BE2C (cell line): Measurements from ENCODE around the gene DIAPH3.

Experiments
- DNase-seq: peaks from one replicate; pipeline ENCODE4 v3.0.0-alpha.2; 2020
- H3K27me3 ChIP-seq: fragments of 250-450 bp; sonication (Bioruptor Pico); 2 replicates; pipeline ENCODE4 v1.5.1; 2020; ENCODE audit warnings: mild to moderate bottlenecking
- H3K36me3 ChIP-seq: fragments of 250-450 bp; sonication (Bioruptor Pico); 2 replicates; pipeline ENCODE4 v1.5.1; 2020; ENCODE audit warnings: mild to moderate bottlenecking
- H3K4me1 ChIP-seq: fragments of 250-450 bp; sonication (Bioruptor Pico); 2 replicates; pipeline ENCODE4 v1.5.1; 2020
- H3K4me3 ChIP-seq: 2 replicates; pipeline ENCODE4 v1.5.1; 2011; ENCODE audit warnings: low read depth, low read length
- H3K9me3 ChIP-seq: fragments of 250-450 bp; sonication (Bioruptor Pico); 2 replicates; pipeline ENCODE4 v1.5.1; 2020
- CTCF ChIP-seq: IDR thresholded peaks from 2 replicates; pipeline ENCODE4 v1.5.1; 2012; ENCODE audit warnings: mild to moderate bottlenecking, low read depth, low read length

DIAPH3 gene

GRCh38 chr13:60162096-60162495 lies 1.6 kb downstream of the DIAPH3 start:
- no peak for DNase-seq
- Histone ChIP-seq H3K36me3 (no peaks in the 10 kb centered on the region; the same call in 1 of the 2 replicates), H3K4me3 (peak overlapping the region; percentile 87; the same call in 1 of the 2 replicates), H3K9me3 (no peaks in the 10 kb centered on the region), H3K27me3 (no peaks in the 10 kb centered on the region), H3K4me1 (no peaks in the 10 kb centered on the region; the same call in 1 of the 2 replicates)
- no peak for TF ChIP-seq CTCF

GRCh38 chr13:60158321-60158801 lies 5.4 kb downstream of the DIAPH3 start:
- no peaks in the 10 kb centered on the region; the same call in none of the 2 replicates for H3K36me3 ChIP-seq
- DNase-seq, result no peak

GRCh38 chr13:60155978-60156377 lies 7.8 kb downstream of the DIAPH3 start:
- no peak for TF ChIP-seq CTCF
- no peaks in the 10 kb centered on the region for H3K27me3 ChIP-seq
- no peaks in the 10 kb centered on the region; the same call in none of the 2 replicates for H3K36me3 ChIP-seq
- no peak for DNase-seq
- no peaks in the 10 kb centered on the region for H3K9me3 ChIP-seq
- no peaks in the 10 kb centered on the region for H3K4me1 ChIP-seq
- H3K4me3 ChIP-seq, result no peak overlapping the region

More at GRCh38 chr13:60158321-60158801, 5.4 kb downstream of the DIAPH3 start:
- no peaks in the 10 kb centered on the region for H3K9me3 ChIP-seq
- H3K4me1 ChIP-seq, result no peaks in the 10 kb centered on the region
- H3K27me3 ChIP-seq, result no peaks in the 10 kb centered on the region
- TF ChIP-seq CTCF, result no peak
- no peak overlapping the region for H3K4me3 ChIP-seq

- Histone ChIP-seq H3K27me3 (no peaks in the 10 kb centered on the region), H3K4me3 (no peak overlapping the region), H3K9me3 (no peaks in the 10 kb centered on the region), H3K36me3 (no peaks in the 10 kb centered on the region; the same call in 1 of the 2 replicates), H3K4me1 (no peaks in the 10 kb centered on the region; the same call in 1 of the 2 replicates)
- TF ChIP-seq CTCF, result no peak
- no peak for DNase-seq
Measured at GRCh38 chr13:60152904-60153303, 10.8 kb downstream of the DIAPH3 start.

GRCh38 chr13:60152114-60152513 lies 11.6 kb downstream of the DIAPH3 start:
- no peak overlapping the region for H3K4me3 ChIP-seq
- DNase-seq, result no peak
- TF ChIP-seq CTCF, result no peak
- H3K36me3 ChIP-seq, result no peaks in the 10 kb centered on the region; the same call in 1 of the 2 replicates
- H3K9me3 ChIP-seq, result no peaks in the 10 kb centered on the region
- no peaks in the 10 kb centered on the region for H3K27me3 ChIP-seq
- H3K4me1 ChIP-seq, result no peaks in the 10 kb centered on the region; the same call in 1 of the 2 replicates

- no peak for DNase-seq
- Histone ChIP-seq H3K9me3 (no peaks in the 10 kb centered on the region), H3K36me3 (no peaks in the 10 kb centered on the region), H3K4me1 (no peaks in the 10 kb centered on the region; the same call in 1 of the 2 replicates), H3K4me3 (no peak overlapping the region), H3K27me3 (no peaks in the 10 kb centered on the region)
- no peak for TF ChIP-seq CTCF
Measured at GRCh38 chr13:60150538-60150937, 13.2 kb downstream of the DIAPH3 start.
